ENCODE data around the gene FRMD8.

The FRMD8 gene

DNA sequence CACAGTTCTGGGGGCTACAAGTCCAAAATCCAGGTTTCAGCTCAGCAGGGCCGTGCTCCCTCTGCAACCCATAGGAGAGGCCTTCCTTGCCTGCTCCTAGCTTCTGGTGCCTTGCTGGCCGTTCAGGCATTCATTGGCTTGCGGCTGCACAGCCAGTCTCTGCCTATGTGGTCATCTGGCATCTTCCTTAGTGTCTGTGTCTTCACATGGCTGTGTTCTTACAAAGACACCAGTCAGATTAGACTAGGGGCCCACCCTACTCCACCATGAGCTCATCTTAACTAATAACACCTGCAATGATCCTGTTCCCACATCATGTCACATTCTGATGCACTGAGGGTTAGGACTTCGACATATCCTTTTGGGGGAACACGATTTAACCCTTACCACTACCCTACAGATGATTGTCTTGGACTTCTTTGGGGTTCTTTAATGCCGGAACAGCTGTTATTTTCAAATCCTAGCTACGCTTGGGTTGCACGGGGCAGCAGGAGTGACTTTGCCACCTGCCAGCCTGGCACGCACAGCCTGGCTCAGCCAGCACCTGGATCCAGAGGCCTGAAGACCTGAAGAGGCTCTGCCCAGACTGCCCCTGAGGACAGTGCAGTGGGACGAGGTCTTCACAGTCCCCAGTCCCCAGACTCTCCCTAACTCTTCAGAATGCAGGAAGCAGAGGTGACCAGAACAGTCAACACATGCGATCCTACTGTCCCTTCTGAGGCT lies 28.5 kb downstream of the FRMD8 start:
- TF ChIP-seq CTCF (IDR thresholded peaks at IDR 0.05; ENCODE audit: unreplicated experiment in 3 of 3) = no peak
- Mint-ChIP-seq H3K27ac (peak overlapping the region in 2 of 3 experiments; percentile 17 to 47), H3K9me3 (no peaks in the 10 kb centered on the region), H3K4me3 (peak overlapping the region in 1 of 3 experiments; percentile 24), H3K27me3 (ENCODE audit: low read depth) (no peaks in the 10 kb centered on the region), H3K4me1 (peaks cover 49% of the 10 kb centered on the region), H3K36me3 (ENCODE audit: low read depth) (no peaks in the 10 kb centered on the region)

GRCh38 chr11:65415499-65416340 lies 29.3 kb downstream of the FRMD8 start:
- Mint-ChIP-seq H3K27me3 (ENCODE audit: low read depth) (no peaks in the 10 kb centered on the region), H3K4me3 (peak overlapping the region; percentile 51 to 66 (median 56)), H3K27ac (peak overlapping the region; percentile 33 to 99 (median 60)), H3K36me3 (ENCODE audit: low read depth) (no peaks in the 10 kb centered on the region), H3K4me1 (peaks cover 56% of the 10 kb centered on the region), H3K9me3 (no peaks in the 10 kb centered on the region)
- TF ChIP-seq CTCF (IDR thresholded peaks at IDR 0.05; ENCODE audit: unreplicated experiment in 3 of 3) = no peak

GRCh38 chr11:65416341-65416824 lies 29.9 kb downstream of the FRMD8 start:
- Mint-ChIP-seq H3K4me3 (peak overlapping the region; percentile 74 to 83 (median 76)), H3K36me3 (ENCODE audit: low read depth) (no peaks in the 10 kb centered on the region), H3K4me1 (peaks cover 63% of the 10 kb centered on the region), H3K9me3 (no peaks in the 10 kb centered on the region), H3K27ac (peak overlapping the region; percentile 99 to 100 (median 99)), H3K27me3 (ENCODE audit: low read depth) (no peaks in the 10 kb centered on the region)
- TF ChIP-seq CTCF (IDR thresholded peaks at IDR 0.05; ENCODE audit: unreplicated experiment in 3 of 3) = peak; percentile 93 to 99 (median 96)

GRCh38 chr11:65416841-65417701 lies 30.6 kb downstream of the FRMD8 start:
- no peaks in the 10 kb centered on the region for H3K36me3 Mint-ChIP-seq (ENCODE audit: low read depth)
- peaks cover 69% of the 10 kb centered on the region for H3K4me1 Mint-ChIP-seq
- TF ChIP-seq CTCF (IDR thresholded peaks at IDR 0.05; ENCODE audit: unreplicated experiment in 3 of 3) = no peak
- peak overlapping the region; percentile 74 to 83 (median 76) for H3K4me3 Mint-ChIP-seq
- peak overlapping the region; percentile 99 to 100 (median 99) for H3K27ac Mint-ChIP-seq
- no peaks in the 10 kb centered on the region for H3K9me3 Mint-ChIP-seq
- H3K27me3 Mint-ChIP-seq (ENCODE audit: low read depth) = no peaks in the 10 kb centered on the region

GRCh38 chr11:65417702-65418430 lies 31.4 kb downstream of the FRMD8 start:
- Mint-ChIP-seq H3K9me3 (no peaks in the 10 kb centered on the region), H3K27ac (peak overlapping the region; percentile 99 to 100 (median 99)), H3K36me3 (ENCODE audit: low read depth) (no peaks in the 10 kb centered on the region), H3K27me3 (ENCODE audit: low read depth) (no peaks in the 10 kb centered on the region), H3K4me3 (peak overlapping the region; percentile 74 to 83 (median 76)), H3K4me1 (peaks cover 74% of the 10 kb centered on the region)
- TF ChIP-seq CTCF (IDR thresholded peaks at IDR 0.05; ENCODE audit: unreplicated experiment in 3 of 3) = no peak
